ENCODE results near the gene VPS72.

Gene VPS72

DNA sequence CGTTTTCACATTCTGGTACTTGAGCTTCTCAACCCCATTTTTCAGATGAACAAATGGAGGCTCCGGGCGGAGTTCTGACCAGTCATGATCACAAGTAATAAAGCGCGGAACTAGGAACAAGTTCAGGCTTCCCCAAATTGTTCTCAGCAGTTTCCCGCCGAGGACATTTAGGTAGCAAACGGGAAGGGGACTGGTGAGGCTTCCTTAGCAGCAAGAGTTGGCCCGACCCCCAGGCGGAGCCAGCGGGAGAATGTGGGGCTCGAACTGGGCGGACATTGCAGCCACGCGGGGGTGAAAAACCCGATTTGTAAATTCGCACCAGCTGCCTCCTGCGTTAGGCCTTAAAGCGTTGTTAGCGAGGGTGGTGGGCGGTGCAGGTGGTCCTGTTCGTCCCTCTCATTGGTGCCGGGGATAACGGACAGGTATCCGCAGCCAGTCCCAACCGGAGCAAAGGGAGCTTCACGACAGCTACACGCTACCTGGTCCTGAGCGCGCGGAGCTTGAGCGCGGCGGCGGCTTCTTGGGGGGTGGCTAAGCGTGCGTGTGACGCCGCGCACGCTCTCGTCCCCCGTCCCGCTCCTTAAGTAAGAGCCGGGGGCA is 58.9 kb downstream of the VPS72 start:
- peak overlapping the region; percentile 17 for H3K4me3 ChIP-seq (replicated peaks; ENCODE audit: low read depth, low read length)
- no peak for TF ChIP-seq CTCF (IDR thresholded peaks at IDR 0.05; ENCODE audit: low read length, missing control alignments)
- peak; percentile 72 for DNase-seq (ENCODE audit: low read depth)

- DNase-seq (ENCODE audit: low read depth): no peak
- no peak for TF ChIP-seq CTCF (IDR thresholded peaks at IDR 0.05; ENCODE audit: low read length, missing control alignments)
Observed at GRCh38 chr1:151128800-151129199, 61.2 kb downstream of the VPS72 start.

More at GRCh38 chr1:151128800-151129199, 61.2 kb downstream of the VPS72 start:
- no peak overlapping the region for H3K4me3 ChIP-seq (replicated peaks; ENCODE audit: low read depth, low read length)
